DMS53 treated with DMSO at 0.1 percent for 48 hours (cell line): ENCODE results near the gene STAMBPL1.

Experiments used
- DNase-seq: peaks from one replicate; lab custom pipeline; 2025; ENCODE audit not compliant: unreplicated experiment; lab: John Stamatoyannopoulos, UW

The STAMBPL1 gene

GRCh38 chr10:88946965-88947590, 67.0 kb downstream of the STAMBPL1 start:
- DNase-seq, result no peak

- no peak for DNase-seq
Observed at GRCh38 chr10:88949051-88949450, 69.0 kb downstream of the STAMBPL1 start.

GRCh38 chr10:88949912-88950837, 70.1 kb downstream of the STAMBPL1 start:
- DNase-seq, result no peak

GRCh38 chr10:88952647-88953111, 72.6 kb downstream of the STAMBPL1 start, which contains the start of gene ACTA2:
Gene ACTA2 (minus strand): TSS chr10:88952773. CDS start chr10:88948930, 3,843 bp downstream.
- DNase-seq, result no peak

GRCh38 chr10:88953662-88954061, 73.6 kb downstream of the STAMBPL1 start:
- no peak for DNase-seq

DNA sequence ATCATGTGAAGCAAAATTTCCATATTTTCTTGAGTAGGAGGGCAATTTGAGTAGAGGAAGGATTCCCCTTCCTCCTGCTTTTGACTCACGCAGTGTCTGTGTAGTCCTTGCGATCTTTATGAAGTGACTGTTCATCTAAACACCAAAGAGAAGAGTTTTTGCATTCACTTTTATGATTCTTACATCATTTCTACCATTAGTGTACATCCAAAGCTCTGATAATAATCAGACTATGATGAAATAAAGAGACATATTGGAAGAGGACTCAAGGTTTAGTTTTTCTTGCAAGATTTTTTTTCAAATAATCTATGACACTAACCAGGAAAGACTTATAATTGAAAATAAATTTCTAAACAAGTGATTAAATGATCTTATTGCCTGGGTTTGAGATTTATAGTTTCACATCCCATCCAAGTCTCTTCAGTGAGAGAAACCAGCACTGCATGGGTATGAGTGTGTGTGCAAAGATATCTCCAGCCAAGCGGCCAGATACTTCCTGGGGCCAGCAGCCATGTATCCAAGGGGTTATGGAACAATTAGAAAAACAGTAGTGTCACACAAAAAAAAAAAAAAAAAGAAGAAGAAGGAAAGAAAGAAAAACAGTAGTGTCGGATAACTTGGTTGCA, 74.5 kb downstream of the STAMBPL1 start:
- DNase-seq, result no peak

- no peak for DNase-seq
Observed at GRCh38 chr10:88957381-88957780, 77.3 kb downstream of the STAMBPL1 start.

- DNase-seq, result no peak
Observed at GRCh38 chr10:88958721-88959120, 78.7 kb downstream of the STAMBPL1 start.

- DNase-seq, result no peak
Observed at GRCh38 chr10:88960802-88961201, 80.8 kb downstream of the STAMBPL1 start.

DNA sequence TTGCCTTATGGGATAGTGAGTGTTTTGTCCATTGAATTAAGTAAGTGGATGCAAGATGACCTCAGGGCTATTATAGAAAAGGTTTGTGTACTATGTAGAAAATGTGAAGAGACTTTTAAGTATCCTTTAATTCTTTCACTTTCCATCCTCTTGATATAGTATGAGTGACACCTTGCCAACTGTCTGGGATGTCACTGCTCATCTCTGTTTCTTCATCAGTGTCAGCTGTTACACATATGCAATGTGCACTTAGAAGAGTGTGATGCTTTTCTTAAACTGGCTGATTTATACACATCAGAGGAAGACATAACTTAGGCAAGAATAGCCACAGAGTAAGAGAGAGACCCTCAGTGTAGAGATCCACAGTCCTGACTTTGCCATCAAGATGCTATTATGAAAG, 81.2 kb downstream of the STAMBPL1 start:
- DNase-seq, result no peak

GRCh38 chr10:88962336-88962735, 82.3 kb downstream of the STAMBPL1 start:
- no peak for DNase-seq

DNA sequence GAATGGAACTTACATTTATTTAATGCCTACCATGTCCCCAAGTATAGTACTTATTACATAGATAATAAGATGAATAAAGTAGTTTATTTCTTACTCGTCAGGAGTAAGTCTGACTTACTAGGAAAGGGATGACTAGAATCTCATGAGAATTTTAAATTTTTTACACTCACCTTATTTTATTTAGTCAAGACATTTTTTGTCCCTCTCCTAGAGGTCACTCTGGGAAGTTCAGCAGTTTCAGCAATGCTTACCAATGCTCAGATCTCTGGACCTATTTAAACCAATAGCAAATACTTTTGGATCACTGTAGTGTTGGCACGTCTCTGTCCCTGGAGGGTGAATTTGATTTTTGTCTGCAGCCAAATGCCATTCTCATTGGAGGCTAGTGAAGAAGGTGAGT, 83.3 kb downstream of the STAMBPL1 start:
- DNase-seq, result no peak

- DNase-seq, result no peak
Observed at GRCh38 chr10:88964360-88964759, 84.3 kb downstream of the STAMBPL1 start.

GRCh38 chr10:88964869-88965415, 84.9 kb downstream of the STAMBPL1 start:
- DNase-seq, result no peak

GRCh38 chr10:88966797-88967196, 86.8 kb downstream of the STAMBPL1 start:
- no peak for DNase-seq

GRCh38 chr10:88968391-88968790, 88.3 kb downstream of the STAMBPL1 start:
- no peak for DNase-seq

DNA sequence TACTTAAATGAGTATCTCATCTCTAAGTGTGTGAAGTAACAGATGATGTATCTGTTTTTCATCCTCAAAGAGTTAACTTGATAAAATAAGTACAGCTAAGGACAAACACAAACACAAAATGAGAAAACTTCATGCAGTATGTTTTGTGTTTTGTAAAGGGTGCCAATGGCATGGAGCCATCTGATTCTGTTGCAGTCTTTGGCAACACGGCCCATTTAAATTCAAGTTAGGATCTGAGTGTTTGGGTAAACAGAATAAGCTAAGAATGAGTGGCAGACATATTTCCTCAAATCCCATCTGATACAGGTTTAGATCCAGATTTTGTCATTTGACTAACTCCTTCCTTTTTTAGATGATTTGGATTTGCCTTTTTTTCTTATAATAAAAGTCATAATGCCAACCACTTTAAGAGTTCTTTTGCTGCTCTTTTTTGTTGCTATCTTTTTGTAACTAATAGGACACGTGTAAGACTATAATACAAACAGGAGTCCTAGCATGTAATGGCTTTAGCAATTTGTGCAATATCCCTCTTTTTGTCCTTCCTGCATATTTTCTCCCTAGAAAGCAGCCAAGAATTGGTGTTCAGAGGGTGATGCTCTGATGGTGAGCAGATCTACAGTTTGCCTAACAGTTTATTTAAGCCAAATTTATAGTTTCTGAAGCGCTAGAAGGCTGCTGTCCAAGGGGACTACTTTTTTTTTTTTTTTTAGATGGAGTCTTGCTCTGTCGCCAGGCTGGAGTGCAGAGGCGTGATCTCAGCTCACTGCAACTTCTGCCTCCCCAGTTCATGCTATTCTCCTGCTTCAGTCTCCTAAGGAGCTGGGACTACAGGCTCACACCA, 91.4 kb downstream of the STAMBPL1 start:
- peak; percentile 14 for DNase-seq
